ENCODE results near the gene SERBP1.

The SERBP1 gene

DNA sequence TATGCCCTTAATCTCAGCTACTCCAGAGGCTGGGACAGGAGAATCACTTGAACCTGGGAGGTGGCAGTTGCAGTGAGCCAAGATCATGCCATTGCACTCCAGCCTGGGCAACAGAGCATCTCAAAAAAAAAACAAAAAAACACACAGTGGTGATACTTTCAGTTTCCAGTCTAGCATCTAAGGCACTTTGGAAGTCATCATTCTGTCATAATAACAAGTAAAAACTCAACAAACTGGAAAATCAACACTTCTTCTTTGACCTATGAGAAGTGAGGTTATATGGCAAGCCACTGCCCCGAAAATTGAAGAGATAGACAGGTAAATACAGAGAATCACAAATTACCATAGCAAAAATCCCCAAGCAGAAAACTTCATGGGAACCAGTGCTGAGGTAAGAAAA is 70.6 kb downstream of the SERBP1 start:
- no peak for DNase-seq
